ENCODE results near the gene CD163L1.
"Not testable (repeated sequence)": the region's sequence is repeated elsewhere in the genome, so short reads cannot be mapped to it uniquely, and the experiment has no call there.

The CD163L1 gene

GRCh38 chr12:7439579-7440505 lies 4.1 kb downstream of the CD163L1 start:
- no peak for DNase-seq (ENCODE audit: low read depth)
- no peak for TF ChIP-seq CTCF (IDR thresholded peaks at IDR 0.05; ENCODE audit: low read depth, low read length, missing control alignments)
- no peak overlapping the region for H3K4me3 ChIP-seq (ENCODE audit: low read depth, low read length)

- not testable (repeated sequence) for DNase-seq (ENCODE audit: low read depth); H3K4me3 ChIP-seq (ENCODE audit: low read depth, low read length)
These were observed 5.5 kb downstream of the CD163L1 start for GRCh38 chr12:7438291-7438995.

GRCh38 chr12:7437494-7437893 lies 6.5 kb downstream of the CD163L1 start:
- H3K4me3 ChIP-seq (ENCODE audit: low read depth, low read length); DNase-seq (ENCODE audit: low read depth): not testable (repeated sequence)

GRCh38 chr12:7434670-7435069 lies 9.3 kb downstream of the CD163L1 start:
- no peak for TF ChIP-seq CTCF (IDR thresholded peaks at IDR 0.05; ENCODE audit: low read depth, low read length, missing control alignments)
- no peak for DNase-seq (ENCODE audit: low read depth)
- no peak overlapping the region for H3K4me3 ChIP-seq (ENCODE audit: low read depth, low read length)

- no peak overlapping the region for H3K4me3 ChIP-seq (ENCODE audit: low read depth, low read length)
- TF ChIP-seq CTCF (IDR thresholded peaks at IDR 0.05; ENCODE audit: low read depth, low read length, missing control alignments), result no peak
- DNase-seq (ENCODE audit: low read depth), result no peak
These were observed 10.6 kb downstream of the CD163L1 start for GRCh38 chr12:7433276-7433822.

- TF ChIP-seq CTCF (IDR thresholded peaks at IDR 0.05; ENCODE audit: low read depth, low read length, missing control alignments), result no peak
- DNase-seq (ENCODE audit: low read depth), result no peak
- H3K4me3 ChIP-seq (ENCODE audit: low read depth, low read length), result no peak overlapping the region
These were observed 11.8 kb downstream of the CD163L1 start for GRCh38 chr12:7431993-7432685.

- H3K4me3 ChIP-seq (ENCODE audit: low read depth, low read length), result no peak overlapping the region
- TF ChIP-seq CTCF (IDR thresholded peaks at IDR 0.05; ENCODE audit: low read depth, low read length, missing control alignments), result no peak
- DNase-seq (ENCODE audit: low read depth), result no peak
These were observed 32.6 kb downstream of the CD163L1 start for GRCh38 chr12:7411343-7411742.

All from GM12864 (cell line).